HG03045 (cell line): ENCODE data around the gene CTAGE6.
A peak's percentile ranks its signal among the peaks of the same experiment; 100 is the strongest.
"Not testable (repeated sequence)": the region's sequence is repeated elsewhere in the genome, so short reads cannot be mapped to it uniquely, and the experiment has no call there.

Experiments used
- ATAC-seq: cut with Tn5 transposase; IDR thresholded peaks from one replicate; pipeline ENCODE4 v1.9.1; 2021; ENCODE audit warnings: mild to moderate bottlenecking, moderate library complexity; ENCODE audit not compliant: unreplicated experiment

CTAGE6 gene

GRCh38 chr7:143757596-143757995 lies at the start of gene CTAGE6:
Gene CTAGE6, minus strand, starts transcription at chr7:143757696. Its CDS starts 38 bp downstream, at chr7:143757658.
- not testable (repeated sequence) for ATAC-seq

- ATAC-seq, result not testable (repeated sequence)
Measured at GRCh38 chr7:143806664-143807071, 49.2 kb upstream of the CTAGE6 start.

- not testable (repeated sequence) for ATAC-seq
Measured at GRCh38 chr7:143797896-143798290, 40.4 kb upstream of the CTAGE6 start.

GRCh38 chr7:143797119-143797895 lies 39.8 kb upstream of the CTAGE6 start:
- ATAC-seq, result not testable (repeated sequence)

- not testable (repeated sequence) for ATAC-seq
Measured at GRCh38 chr7:143795653-143796052, 38.2 kb upstream of the CTAGE6 start.

- not testable (repeated sequence) for ATAC-seq
Measured at GRCh38 chr7:143792633-143793032, 35.1 kb upstream of the CTAGE6 start.

GRCh38 chr7:143785415-143786182 lies 28.1 kb upstream of the CTAGE6 start:
- ATAC-seq, result not testable (repeated sequence)

GRCh38 chr7:143779591-143779990 lies 22.1 kb upstream of the CTAGE6 start:
- not testable (repeated sequence) for ATAC-seq

- ATAC-seq, result not testable (repeated sequence)
Measured at GRCh38 chr7:143772738-143773468, 15.4 kb upstream of the CTAGE6 start.

GRCh38 chr7:143767531-143767930 lies 10.0 kb upstream of the CTAGE6 start:
- ATAC-seq, result not testable (repeated sequence)

GRCh38 chr7:143765678-143766077 lies 8.2 kb upstream of the CTAGE6 start:
- not testable (repeated sequence) for ATAC-seq

GRCh38 chr7:143763065-143763464 lies 5.6 kb upstream of the CTAGE6 start:
- ATAC-seq, result not testable (repeated sequence)

GRCh38 chr7:143745340-143745739 lies 12.2 kb downstream of the CTAGE6 start:
- ATAC-seq, result not testable (repeated sequence)

- ATAC-seq, result peak; percentile 58
Measured at GRCh38 chr7:143737037-143737819, 20.3 kb downstream of the CTAGE6 start.

- no peak for ATAC-seq
Measured at GRCh38 chr7:143735962-143736361, 21.5 kb downstream of the CTAGE6 start.

- no peak for ATAC-seq
Measured at GRCh38 chr7:143733876-143734275, 23.6 kb downstream of the CTAGE6 start.

GRCh38 chr7:143728333-143728862 lies 29.1 kb downstream of the CTAGE6 start:
- ATAC-seq, result no peak

GRCh38 chr7:143727561-143727960 lies 29.9 kb downstream of the CTAGE6 start:
- ATAC-seq, result peak; percentile 60

- not testable (repeated sequence) for ATAC-seq
Measured at GRCh38 chr7:143726143-143726542, 31.4 kb downstream of the CTAGE6 start.

GRCh38 chr7:143720335-143720734 lies 37.2 kb downstream of the CTAGE6 start:
- not testable (repeated sequence) for ATAC-seq
